ENCODE results near the gene UNC13C.

UNC13C gene

DNA sequence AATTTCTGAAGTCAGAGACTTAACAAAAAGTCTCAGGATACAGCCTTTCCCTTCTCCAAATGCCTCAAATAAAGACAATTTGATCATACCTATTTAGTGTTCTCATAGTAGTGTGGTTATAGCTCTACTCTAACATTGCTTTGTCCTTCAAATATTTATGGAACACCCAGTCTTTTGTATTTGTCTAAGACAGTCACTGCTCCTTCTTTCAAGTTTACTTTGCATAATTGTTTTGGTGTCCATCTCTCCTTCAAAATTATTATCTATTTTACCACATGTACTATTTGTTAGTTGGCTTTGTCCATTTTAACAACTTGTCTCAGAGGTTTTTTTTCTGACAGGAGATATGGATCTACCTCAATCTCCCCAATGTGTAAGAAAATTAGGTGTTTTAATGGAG, 118.8 kb downstream of the UNC13C start:
- DNase-seq: no peak
- intact Hi-C loops (cut with DNase I): no loop called here

DNA sequence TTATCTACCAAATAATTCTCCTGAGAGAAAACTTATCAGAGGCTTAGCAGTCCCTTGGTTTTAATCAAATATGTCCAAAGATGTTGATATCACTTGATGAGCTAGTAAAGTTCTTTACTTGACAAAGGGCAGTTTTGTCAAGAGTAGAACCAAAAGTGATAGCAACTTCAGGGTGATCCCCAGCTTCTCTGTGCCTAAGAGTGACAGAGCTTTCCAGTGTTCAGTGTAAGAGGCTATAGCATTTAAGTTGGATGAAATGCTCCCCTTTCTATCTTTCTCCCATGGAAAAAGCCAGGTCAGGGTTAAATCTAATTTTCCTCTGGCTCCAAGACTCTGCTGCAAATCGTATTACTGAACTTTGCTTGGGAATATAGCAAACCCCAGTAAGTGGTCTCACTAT, 120.8 kb downstream of the UNC13C start:
- intact Hi-C loops (cut with DNase I): no loop called here
- DNase-seq: no peak

DNA sequence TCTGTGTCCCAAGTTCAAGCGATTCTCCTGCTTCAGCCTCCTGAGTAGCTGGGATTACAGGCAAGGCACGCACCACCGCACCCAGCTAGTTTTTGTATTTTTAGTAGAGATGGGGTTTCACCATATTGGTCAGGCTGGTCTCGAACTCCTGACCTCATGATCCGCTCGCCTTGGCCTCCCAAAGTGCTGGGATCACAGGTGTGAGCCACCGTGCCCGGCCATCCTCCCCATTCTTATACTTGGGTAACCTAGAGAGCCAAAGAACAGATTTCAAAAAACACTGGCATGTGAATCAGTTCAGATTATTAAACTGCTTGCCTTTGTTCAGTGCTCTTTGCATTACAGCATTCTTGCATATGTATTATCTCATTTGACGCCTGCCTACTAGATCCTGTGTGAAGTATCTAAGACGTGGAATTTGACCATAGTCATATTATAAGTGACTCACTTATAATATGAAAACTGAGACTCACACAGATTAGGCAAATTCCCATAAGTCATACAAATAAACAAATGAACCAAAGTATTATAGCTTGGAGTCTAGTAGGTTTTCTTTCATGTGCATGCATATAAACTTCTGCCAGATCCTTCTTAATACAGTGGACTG, 123.5 kb downstream of the UNC13C start:
- DNase-seq: no peak
- intact Hi-C loops (cut with DNase I): no loop called here

DNA sequence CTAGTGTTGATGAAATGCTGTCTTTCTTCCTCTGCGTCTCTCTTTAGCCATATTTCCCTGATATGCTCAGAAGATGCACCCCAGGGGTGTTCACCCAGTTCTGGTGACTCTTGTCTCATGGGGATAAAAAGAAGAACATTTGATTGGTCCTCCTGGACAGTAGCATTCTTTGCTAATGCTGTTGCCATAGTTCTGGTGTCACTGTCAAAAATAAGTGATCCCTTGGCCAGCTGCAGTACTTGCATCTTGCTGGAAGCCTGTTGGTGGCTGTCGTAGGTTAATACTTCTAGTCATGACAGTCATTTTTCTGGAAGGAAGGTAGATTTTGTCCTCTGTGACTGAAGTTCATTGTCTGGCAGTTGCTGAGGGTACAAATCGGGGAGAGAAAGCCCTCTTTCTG, 124.5 kb downstream of the UNC13C start:
- intact Hi-C loops (cut with DNase I): no loop called here
- no peak for DNase-seq

DNA sequence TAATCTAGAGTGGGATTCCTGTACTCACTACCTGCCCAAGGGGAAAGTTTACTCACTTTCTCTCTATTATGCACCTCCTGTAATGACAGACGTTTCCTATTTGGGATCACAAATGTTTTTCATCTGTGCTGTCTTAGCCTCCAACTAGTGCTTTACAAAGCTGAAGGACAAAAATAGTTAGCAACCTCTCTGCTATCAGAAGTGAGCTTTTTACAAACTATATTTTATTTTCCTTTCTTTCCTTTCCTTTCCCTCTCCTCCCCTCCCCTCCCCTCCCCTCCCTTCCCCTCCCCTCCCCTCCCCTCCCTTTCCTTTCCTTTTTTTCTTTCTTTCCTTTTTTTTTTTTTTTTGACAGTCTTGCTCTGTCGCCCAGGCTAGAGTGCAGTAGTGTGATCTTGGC, 130.8 kb downstream of the UNC13C start:
- intact Hi-C loops (cut with DNase I): no loop called here
- DNase-seq: no peak

DNA sequence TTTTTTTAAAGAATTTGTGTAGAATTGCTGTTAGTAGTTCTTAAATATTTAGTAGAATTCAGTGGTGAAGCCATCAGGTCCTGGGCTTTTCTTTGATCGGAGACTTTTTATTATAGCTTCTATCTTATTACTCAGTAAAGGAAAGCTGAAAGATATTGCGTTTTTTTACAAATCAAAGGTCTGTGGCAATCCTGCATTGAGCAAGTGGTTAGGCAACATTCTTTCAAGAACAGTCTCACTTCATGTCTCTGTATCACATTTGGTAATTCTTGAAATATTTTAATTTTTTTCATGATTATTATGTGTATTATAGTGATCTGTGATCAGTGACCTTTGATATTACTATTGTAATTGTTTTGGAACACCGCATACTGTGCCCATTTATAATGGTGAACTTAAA, 140.8 kb downstream of the UNC13C start:
- intact Hi-C loops (cut with DNase I): no loop called here
- no peak for DNase-seq

DNA sequence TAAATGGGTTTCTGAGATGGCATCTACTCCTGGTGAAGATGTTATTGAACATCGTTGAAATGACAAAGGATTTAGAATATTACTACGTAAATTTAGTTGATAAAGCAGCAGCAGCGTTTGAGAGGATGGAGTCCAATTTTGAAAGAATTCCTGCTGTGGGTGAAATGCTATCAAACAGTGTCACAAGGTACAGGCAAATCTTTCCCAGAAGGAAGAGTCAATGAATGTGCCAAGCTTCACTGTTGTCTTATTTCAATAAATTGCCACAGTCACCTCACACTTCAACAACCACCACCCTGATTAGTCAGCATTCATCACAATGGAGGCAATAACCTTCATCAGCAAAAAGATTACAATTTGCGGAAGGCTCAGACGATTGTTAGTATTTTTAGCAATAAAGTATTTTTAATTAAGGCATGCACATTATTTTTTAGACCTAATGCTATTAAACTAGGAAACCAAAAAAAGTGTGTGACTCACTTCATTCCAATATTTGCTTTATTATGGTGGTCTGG, 142.8 kb downstream of the UNC13C start:
- intact Hi-C loops (cut with DNase I): no loop called here
- no peak for DNase-seq

DNA sequence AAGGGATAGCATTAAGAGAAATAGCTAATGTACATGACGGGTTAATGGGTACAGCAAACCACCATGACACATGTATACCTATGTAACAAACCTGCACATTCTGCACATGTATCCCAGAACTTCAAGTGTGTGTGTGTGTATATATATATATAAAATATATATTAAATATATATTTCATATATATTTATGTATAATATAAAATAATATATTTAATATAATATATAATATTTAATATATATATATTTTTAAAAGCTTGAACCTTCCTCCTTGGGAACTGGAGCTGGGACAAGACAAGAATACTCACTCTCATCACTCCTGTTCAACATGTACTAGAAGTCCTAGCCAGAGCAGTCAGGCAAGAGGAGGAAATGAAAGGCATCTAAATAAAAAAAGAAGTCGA, 149.3 kb downstream of the UNC13C start:
- DNase-seq: no peak
- intact Hi-C loops (cut with DNase I): no loop called here

DNA sequence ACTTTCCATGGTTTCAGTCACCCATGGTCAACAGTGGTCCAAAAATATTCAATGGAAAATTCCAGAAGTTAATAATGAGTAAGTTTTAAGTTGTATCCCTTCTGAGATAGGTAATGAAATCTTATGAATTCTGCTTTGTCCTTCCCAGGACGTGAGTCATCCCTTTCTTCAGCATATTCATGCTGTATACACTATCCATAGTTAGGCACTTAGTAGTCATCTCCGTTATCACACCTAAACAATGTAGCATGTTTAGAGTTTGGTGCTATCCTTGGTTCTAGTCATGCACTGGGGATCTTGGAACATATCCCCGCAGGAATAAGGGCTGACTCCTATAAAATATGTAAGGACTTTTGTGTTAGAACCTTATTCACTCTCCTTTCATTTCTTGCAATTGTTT, 153.2 kb downstream of the UNC13C start:
- DNase-seq: no peak
- intact Hi-C loops (cut with DNase I): no loop called here

DNA sequence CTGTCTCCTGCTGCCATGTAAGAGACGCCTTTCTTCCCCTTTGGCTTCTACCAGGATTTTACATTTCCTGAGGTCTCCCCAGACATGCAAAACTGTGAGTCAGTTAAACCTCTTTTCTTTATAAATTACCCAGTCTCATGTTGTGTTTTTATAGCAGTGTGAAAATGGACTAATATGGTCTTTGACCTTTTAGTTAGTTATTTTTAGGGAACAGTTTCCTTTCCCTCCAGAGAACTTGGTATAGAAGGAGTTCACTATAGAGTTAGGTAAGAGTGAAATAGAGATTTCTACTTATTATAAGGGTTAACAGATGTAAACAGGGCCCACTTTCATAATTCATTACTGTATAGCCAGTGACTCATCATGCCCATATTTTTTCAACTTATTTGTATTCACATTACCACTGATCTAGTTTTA, 170.9 kb downstream of the UNC13C start:
- DNase-seq: no peak
- intact Hi-C loops (cut with DNase I): no loop called here

DNA sequence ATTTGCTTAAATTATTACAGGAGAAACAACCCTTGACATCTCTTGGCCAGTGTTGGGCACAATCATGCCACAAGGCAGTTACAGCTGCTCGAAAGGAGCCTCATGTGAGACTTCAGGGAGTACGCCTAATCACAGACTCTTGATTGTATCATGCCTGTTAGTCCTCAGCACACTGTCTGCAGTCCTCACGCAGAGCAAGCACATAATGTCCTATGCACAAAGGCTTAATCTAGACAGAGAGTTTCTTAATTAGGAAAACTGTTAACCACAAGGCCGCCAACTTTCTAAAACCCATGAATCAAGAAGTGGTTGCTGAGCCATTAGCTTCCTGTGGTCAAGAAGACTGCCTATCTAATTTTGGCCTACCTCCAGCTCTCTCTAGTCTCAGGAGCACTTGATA, 172.0 kb downstream of the UNC13C start:
- intact Hi-C loops (cut with DNase I): no loop called here
- no peak for DNase-seq

DNA sequence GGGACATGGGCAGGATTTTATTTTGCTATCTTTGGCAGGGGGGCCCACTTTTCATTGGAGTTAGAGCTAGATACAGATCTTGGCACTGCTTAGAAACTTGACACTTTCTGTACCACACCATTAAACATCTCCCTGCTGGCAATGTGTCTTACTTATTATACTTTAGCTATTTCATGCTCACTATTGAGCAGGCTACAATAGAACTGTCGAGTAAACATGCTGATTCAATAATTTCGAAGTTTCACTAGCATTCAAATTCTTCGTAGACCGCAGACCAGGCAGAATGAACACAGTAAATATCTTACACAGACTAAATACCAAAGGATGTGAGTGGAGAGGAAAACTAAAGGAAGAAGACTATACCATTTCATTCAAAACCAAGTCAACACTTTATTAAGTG, 180.8 kb downstream of the UNC13C start:
- intact Hi-C loops (cut with DNase I): no loop called here
- no peak for DNase-seq

DNA sequence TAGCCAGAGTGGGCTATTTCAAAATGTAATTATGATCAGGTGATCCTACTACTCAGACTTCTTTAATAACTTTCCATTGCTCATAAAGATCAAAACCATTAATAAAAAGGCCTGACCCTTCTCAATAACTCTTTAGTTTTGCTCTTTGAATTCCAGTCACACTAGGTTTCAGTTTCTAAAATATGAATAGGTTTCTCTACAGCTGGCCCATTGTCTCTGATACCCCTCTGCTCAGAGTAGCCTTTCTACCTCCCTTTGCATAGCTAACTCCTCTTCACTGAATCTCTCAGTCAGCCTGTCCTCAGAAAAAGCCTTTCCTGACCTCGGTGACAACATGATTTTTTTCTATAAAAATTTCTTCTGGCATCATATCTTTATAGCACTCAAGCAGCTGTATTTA, 209.1 kb downstream of the UNC13C start:
- no peak for DNase-seq
- intact Hi-C loops (cut with DNase I): no loop called here

DNA sequence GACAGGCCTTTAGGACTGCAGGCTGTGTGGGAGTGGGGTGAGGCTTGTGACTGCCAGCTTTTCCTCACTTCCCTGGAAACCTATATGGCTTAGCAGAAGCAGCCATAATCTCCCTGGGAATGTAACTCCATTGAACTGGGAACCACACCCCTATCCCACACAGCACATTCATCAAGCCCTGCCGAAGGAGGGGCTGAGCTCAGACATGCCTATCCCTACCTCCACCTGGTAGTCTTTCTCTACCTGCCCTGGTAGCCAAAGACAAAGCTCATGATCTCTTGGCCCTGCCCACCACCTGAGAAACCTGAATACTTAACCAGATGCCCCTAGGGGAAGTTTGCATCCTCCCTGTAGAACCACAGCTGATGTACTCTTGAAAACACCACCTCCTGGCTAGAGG, 219.8 kb downstream of the UNC13C start:
- no peak for DNase-seq
- intact Hi-C loops (cut with DNase I): no loop called here

DNA sequence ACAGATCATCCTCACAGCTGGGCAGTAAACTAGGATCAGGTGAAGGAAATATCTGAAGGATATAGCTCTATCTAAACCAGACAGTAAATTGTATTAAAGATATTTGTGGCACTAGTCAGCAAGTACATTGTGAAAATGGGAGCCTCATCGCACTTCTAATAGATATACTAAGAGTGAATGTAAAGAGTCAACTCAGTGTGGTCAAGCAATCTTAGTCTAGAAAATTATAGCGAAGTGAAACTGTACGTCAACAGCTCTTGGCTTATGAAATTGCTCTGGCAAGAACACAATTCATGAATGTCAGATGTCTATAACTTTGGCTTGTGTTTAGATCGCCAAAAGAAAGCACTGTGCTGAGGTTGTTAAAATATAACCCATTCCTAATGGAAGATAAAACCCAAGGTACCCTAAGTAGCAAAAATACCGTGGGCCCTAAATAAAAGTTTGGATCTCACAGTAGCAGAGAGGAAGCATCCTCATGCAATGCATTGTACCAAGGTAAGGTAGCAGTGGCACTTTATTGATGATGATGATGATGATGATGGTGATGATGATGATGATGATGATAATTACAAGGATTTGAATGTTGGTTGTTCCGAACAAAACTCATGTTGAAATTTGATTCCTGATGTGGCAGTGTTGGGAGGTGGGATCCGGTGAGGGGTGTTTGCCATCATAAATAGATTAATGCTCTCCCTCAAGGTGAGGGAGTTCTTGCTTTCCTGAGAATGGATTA, 228.5 kb downstream of the UNC13C start:
- intact Hi-C loops (cut with DNase I): no loop called here

DNA sequence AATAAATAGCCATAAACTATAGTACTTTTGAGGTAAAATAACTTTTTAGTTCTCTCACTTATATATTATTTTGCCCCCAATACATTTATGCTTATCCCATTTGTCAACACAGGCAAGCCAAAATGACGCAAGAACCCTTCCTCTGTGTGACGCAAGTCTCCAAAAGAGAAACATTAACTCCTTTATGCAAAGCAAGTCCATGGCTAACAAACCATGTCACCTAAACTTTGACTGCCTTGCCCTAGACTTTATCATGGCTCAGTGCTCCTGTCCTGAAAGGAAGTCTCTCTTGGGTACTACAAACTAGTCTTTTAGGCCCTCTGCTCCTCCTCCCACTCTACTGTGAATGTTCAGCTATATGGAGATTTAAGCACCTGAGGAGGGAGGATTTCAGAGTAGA, 230.5 kb downstream of the UNC13C start:
- intact Hi-C loops (cut with DNase I): no loop called here

More for the DNA sequence above, 228.5 kb downstream of the UNC13C start:
- no peak for DNase-seq

DNA sequence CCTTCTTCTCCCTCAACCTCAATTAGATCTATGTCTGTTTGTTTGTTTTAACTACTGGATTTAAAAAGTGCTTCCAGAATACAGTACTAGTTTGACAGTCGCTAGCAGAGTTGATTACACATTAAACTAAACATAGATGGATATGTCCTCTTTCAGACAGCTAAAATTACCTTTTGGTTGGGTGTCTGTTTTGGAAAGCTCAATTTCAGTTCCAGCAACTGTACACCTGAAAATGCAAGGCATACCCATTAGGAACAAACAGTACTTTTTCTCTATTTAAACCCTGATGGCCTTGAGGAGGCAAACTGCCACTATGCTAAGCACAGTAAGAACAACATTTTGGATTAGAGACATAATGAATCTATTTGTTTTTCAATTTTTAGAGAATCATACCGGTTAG, 234.4 kb downstream of the UNC13C start:
- intact Hi-C loops (cut with DNase I): no loop called here
- no peak for DNase-seq

More for the DNA sequence above, 230.5 kb downstream of the UNC13C start:
- no peak for DNase-seq

DNA sequence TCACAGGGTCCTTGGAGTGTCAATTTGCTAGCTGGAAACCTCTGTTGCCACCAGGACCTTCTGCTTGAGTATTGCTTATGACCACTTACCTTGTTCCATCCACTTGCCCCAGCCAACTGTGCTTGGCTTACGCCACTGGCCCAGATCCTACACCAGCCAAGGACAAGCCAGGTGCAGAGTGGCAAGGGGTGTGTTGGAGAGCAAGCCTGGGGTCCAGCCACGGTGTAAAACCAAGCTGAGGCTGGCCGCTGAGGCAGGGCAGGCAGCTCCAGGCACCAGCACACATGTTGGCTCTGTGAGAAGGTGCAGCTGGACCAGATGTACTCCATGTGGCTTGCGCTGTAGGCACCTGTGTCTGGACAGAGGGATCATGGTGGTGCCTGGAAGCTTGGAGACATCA, 248.2 kb downstream of the UNC13C start:
- intact Hi-C loops (cut with DNase I): no loop called here

DNA sequence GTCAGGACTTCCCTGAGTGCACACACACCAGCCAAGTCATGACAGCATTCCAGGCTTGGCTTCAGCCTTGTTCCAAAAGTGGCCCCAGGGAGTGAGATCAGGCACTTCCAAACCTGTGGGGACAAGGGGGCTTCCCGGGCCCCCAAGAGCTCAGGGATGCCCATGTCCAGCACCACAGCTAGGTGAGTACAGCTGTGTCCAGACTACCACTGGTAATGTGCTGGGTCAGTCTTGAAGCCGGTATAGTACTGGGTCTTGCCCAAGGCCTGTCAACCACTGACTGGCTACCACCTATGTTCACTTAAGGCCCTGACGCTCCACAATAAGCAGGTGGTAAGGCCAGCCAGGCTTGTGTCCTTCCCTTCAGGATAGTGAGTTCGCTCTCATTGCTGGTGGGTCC, 249.3 kb downstream of the UNC13C start:
- intact Hi-C loops (cut with DNase I): no loop called here
- DNase-seq: no peak

More for the DNA sequence above, 248.2 kb downstream of the UNC13C start:
- DNase-seq: no peak

DNA sequence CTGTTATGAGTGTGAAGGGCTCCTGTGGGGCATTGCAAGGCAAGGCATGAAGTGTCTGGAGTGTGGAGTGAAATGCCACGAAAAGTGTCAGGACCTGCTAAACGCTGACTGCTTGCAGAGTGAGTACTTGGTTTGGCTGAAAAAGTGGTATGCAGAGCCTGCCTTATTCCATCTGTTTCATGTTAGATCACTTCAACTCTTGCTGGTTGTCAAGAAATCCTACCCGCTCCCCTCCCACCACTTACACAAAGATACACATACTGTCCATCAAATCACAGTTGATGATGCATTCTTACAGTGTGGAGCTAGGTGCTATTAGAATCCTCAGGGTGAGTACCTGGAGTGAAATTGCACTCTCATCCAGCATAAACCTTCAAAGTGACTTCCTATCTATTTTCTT, 272.1 kb downstream of the UNC13C start:
- intact Hi-C loops (cut with DNase I): no loop called here
- DNase-seq: peak in 15 of 42 donors; percentile 2 to 66 (median 20)

DNA sequence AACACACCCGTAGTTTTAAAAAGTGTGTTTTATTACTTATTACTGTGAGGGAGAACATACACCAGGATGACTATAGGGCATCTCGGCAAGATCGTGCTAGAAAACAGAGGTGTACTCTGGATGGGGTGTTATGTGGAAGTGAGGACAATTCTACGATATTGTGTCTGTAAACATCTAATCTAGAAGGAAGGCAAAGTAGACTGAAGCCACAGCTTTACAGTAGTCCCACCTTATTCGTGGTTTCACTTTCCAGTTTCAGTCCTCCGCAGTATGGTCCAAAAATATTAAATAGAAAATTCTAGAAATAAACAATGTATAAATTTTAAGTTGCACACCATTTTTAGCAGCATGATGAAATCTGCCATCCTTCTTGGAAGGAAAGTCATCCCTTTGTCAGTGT, 277.9 kb downstream of the UNC13C start:
- intact Hi-C loops (cut with DNase I): no loop called here
- no peak for DNase-seq

Measured in head of caudate nucleus (tissue), 42 donors.